ENCODE results near the gene SPRED2. TPM values are rescaled to one million over a fixed set of nuclear protein-coding genes. Genes with fewer than 3 reads are reported as not detected.

The SPRED2 gene
- polyA plus RNA-seq, 4 donors = 35.9 to 39.1 (median 37.7) TPM

DNA sequence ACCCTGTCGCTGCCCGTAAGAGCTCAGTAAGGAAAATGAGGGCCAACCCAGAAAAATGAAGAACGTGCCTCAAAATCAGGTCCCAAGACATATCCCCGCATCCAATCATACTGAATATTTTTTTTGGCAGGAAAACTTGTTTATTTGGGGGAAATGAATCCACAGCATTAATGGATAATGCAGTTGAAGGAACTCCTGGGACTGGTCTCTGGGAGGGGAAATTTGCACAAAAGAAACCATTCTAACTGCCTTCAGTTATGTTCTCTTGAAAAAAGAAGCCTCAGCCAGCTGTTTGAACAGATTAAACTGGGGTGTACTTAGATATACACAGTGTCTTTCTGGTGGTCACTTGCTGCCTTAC, 61.3 kb downstream of the SPRED2 start:
- no peak for DNase-seq (ENCODE audit: low read depth in 4 of 4, low spot score in 2 of 4)

DNA sequence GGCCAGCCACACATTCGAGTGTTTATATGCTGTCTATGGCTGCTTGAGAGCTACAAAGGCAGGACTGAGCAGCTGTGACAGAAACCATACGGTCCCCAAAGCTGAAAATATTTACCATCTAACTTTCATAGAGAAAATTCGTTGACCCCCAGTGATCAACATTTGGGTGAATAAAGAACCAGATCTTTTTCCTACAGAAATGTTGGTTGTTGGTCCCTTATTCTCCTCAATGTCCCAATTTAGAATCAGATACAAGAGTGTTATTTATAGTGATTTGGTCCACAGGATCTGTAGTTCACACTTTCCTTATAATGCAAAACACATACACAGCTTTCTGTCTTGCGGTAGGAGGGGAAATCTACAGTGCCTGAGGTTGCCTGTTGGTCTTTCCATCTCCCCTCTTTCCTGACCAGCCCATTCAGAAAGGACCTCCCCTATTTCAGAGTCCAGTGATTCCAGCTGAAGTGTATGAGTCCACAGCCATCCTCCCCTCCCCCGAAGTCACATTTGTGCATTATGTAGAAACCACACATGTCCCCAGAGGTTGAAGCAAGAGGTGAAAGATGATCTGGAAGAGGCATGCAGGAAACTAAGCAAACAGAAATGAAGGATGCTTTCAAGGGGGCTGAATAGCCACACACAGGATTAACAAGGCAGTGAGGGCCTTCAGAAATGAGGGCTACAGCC, 61.9 kb downstream of the SPRED2 start:
- DNase-seq (ENCODE audit: low read depth in 4 of 4, low spot score in 2 of 4) = no peak

DNA sequence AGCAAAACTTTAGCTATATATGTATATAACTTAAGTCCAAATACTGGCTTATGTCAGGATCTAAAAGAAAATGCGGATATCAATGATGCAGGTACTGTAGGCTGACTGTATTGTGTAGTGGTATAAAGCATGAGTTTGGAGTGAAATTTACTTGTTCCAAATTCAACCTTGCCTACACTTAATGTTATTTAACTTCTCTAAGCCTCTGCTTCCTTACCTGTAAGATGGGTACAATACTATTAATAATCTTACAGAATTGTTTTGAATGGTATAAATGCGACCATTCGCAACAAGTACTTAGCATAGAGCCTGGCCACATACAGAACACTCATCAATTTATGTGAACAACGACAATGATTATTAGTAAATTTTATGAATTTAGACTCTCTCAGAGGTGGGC, 62.4 kb downstream of the SPRED2 start:
- DNase-seq (ENCODE audit: low read depth in 4 of 4, low spot score in 2 of 4) = no peak

DNA sequence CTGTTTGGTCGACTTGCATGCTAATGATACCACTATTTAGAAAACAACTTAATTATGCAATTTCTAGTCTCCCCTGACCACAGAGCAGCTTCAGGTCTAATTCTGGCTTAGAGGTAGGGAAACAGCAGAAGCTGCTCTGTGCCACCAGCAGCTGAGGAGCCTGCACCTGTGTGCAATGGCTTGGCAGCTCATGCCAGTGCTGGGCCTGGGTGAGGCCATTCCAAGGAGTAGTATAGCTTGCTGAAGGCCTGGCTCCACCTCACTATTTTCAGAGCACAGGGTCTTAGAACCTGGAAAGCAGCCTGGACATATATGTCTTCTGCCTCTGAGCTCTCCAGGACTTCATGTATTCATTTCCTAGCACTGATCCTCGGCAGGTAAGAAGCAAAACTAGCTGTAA, 62.8 kb downstream of the SPRED2 start:
- DNase-seq (ENCODE audit: low read depth in 4 of 4, low spot score in 2 of 4) = no peak

DNA sequence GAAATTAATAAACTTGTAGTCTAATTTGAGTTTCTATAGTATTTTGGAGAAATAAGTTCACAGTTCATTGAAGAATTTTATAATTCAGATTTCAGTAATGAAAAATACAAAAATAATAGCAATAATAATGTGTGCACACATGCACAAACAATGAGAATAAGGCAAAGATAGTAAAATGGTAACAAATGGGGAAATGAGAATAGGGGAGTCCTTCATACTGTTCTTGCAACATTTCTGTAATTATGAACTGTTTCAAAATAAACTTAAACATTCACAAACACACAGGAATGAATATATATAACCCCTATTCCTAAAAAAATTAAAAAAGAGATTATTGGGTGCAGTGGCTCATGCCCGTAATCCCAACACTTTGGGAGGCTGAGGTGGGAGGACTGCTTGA, 63.9 kb downstream of the SPRED2 start:
- DNase-seq (ENCODE audit: low read depth in 4 of 4, low spot score in 2 of 4) = no peak

DNA sequence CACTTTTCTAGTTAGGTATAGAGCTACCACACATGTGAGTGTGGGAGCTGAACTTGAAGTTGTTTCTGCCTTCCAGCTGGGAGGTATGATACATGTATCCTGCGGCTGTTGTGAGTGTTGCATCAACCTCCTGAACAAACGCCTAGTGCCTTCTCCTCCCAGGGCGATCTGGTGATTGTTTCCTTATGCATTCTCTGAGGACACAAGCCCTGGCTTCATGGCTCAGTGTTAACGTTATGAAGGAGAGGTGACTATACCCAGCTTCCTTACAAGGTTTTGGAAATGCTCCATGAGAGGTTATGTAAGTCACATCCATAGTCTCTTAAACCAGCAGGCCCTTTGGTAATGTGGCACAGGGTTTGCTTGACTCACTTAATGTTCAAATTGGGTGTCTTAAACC, 64.9 kb downstream of the SPRED2 start:
- DNase-seq (ENCODE audit: low read depth in 4 of 4, low spot score in 2 of 4) = no peak

DNA sequence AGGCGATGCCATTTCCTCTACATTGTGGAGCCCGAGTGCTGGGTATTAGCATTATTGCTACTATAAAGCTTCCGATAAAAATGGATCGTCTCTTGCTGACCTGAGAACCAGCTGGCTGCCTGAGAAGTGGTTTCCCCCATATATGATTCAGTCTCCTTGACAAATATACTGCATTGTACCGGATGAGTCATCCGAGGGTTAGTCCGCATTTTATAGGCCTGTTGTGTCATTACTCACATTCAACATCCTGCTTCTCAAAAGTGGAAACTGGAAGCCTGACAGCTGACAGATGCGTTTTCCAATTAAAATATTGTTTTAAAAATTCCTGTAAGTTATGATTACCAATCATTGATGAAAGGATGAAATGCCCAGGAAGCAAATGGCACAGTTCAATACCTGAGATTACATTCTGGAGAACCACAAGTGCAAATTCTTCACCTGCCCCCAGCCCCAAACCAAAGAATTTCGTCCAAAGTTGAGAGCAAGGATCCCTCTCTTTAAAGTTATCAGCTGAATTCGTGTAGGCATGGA, 65.7 kb downstream of the SPRED2 start:
- no peak for DNase-seq (ENCODE audit: low read depth in 4 of 4, low spot score in 2 of 4)

DNA sequence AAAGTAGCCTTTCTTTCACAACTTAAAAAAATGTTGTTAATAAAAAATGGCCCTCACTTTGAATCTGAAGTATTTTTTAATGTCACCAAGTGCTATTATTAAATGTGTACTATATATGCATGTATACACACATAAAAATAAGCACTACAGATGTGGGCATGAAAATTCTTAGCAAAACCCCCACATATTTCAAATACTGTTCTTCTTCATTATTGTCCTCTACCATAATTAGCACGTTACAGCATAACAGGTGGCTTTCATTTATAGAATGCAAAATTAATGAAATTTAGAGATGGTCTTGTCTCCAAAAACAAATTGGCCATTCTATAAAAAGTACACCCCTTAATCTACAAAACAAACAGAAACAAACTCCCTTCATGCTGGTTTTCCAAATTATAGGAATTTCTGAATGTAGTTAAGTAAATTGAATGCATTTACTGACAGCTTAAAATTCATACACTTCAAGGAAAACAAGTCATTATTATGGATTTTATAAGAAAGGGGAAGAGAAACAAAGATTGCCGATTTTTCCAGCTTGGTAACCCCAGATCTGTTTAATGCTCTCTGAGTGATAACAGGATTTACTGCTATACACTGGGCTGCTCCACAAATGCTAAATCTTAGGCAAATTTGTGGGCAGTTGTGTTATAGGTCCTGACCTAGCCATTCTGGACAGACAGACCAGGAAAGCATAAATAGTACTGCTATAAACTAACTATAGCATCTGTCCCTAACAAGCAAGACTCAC, 67.2 kb downstream of the SPRED2 start:
- no peak for DNase-seq (ENCODE audit: low read depth in 4 of 4, low spot score in 2 of 4)

DNA sequence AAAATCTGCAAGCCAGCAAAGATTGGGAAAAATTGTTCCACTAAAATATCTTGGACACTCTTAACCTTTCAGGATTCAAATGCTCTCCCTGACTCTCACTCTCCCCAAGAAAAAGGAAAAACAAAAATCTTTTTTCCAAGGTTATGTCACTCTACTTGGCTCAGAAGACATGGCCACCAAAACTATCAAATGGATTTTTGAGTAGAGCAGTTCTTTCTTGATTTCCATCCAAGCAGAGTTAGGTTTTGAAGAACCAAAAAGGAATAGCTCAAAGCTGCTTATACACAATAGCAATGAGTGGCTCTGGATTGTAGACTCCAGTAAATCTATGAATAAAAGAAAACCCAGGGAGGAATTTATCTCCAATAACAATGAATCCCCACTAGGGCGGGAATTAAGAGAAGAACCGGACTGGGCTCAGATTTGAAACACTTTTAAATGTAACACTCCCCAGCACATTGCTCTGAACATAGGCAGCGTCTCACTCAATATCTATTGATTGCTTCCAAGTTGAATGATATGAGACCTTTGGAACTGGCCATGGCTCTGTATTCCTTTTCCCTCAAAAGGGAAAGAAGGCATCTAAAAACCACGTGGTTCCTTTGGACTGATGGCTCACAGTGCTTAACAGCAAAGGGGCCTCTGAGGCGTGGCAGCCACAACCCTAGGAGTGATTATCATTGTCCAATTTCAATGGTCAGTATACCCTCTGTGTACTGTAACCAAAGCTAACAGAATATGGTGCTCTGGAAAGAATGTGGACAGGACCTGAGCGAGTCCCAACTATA, 68.3 kb downstream of the SPRED2 start:
- DNase-seq (ENCODE audit: low read depth in 4 of 4, low spot score in 2 of 4) = no peak

DNA sequence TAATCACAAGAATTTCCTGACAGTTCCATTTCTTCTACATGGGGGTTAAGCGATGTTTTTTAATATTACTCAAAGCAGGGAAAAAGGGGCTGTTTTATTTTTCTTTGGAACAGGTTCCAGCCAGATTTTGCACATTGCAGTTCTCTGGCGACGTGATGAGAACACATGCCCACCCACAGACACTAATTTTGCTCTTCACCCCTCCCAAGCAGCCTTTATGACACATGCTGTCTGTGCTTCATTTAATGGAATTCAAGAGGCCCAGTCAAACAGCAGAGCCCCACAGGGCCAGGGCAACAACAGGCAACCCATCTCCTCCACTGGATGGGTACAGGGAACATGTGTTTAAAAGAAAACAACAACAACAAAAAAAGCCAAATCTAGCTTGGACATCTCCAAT, 70.8 kb downstream of the SPRED2 start:
- no peak for DNase-seq (ENCODE audit: low read depth in 4 of 4, low spot score in 2 of 4)

DNA sequence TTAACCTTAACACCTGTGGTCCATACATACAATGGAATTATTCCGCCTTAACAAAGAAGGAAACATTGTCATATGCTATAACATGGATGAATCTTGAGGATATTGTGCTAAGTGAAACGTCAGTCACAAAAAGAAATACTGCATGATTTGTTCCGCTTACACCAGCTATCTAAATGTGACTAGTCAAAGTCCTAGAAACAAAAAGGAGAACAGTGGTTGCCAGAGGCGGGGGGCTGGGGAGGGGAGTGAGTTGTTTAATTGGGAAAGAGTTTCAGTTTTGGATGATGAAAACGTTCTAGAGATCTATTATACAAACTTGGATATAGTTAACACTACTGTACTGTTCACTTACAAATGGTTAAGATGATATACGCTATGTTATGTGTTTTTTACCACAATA, 72.0 kb downstream of the SPRED2 start:
- no peak for DNase-seq (ENCODE audit: low read depth in 4 of 4, low spot score in 2 of 4)

DNA sequence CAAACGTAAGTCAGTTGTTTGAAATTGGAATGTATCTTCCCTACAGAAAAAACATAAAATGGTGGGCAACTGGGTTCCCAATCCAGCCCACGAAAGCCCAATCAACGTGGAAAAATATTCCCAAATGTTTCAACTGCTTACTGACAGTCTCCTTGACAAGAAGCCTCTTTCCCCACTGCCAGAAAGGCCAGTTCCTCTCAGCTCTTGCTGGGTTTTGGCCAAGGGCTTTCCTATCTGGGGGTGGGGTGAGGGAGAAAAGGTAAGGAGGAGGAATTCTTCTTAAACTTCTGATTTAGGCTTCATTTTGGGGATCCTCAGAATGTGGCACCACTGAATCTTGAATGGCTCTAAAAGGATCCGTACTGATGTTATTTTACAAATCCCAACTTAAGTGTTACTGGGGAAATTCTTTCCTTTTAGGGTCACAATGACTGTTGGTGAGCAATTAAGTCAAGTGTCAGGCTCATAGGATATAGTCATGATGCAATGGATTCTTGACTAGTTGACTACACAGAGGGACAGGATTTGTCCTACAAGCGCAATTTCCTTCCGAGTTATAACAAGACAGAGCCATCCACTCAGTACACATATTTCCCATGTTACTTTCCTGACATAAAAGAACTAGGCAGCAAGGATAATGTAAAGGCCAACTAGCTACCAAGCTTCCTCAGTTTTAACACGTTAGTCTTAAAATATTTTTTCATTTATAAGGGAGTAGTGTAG, 73.6 kb downstream of the SPRED2 start:
- no peak for DNase-seq (ENCODE audit: low read depth in 4 of 4, low spot score in 2 of 4)

DNA sequence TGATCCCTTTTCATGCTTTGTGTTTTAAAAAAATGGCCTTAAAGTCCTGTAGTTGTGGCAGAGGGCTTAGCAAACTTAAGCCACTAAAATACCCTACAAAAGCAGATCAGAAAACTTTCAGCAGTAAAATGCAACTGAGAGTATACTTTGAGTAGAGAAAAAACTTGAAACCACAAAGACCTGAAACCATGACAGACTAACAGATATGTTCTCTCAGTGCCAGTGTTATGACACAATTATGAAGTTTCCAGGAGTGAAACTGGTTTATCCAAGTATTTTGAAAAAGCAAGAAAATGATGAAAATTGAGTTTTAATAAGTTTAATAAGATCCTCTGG, 74.5 kb downstream of the SPRED2 start:
- DNase-seq (ENCODE audit: low read depth in 4 of 4, low spot score in 2 of 4) = no peak

DNA sequence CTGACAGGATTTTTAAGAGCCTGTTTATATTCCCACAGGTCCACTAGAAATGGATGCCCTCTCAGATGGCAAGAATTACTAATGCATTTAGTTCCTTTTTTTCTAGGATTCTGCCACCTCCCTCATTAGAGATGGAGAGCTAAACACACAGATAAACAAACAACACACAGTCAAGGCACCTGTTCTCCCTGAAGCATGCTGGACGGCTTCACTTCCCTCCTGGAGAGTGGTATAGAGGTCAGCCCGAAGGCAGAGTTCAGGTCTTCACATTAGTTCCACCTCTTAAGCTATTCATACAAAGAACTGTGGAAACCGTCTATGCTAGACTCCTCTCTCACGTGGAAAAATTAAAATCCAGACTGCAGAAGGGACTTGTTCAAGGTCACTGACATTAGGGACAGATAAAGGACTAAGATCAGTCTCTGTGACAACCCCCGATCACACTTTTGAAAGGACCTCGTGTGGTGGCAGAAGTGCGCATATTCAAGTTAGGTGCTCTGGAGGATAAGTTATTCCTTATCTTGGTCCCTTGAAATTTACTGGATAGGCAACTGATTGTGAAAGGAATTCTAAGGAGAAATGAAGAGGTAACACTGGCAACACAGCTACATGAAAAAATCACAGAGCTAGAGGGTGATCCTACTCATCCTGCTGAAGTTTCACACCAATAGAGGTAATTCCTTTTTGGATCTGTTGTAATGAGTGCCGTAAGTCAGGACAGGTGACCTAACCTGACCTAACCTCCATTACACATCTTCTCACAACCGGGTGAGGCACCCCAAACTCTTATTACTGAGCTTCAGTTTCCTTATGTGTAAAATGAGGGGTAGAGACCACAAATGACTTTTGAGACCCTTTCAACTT, 75.1 kb downstream of the SPRED2 start:
- DNase-seq (ENCODE audit: low read depth in 4 of 4, low spot score in 2 of 4) = no peak

DNA sequence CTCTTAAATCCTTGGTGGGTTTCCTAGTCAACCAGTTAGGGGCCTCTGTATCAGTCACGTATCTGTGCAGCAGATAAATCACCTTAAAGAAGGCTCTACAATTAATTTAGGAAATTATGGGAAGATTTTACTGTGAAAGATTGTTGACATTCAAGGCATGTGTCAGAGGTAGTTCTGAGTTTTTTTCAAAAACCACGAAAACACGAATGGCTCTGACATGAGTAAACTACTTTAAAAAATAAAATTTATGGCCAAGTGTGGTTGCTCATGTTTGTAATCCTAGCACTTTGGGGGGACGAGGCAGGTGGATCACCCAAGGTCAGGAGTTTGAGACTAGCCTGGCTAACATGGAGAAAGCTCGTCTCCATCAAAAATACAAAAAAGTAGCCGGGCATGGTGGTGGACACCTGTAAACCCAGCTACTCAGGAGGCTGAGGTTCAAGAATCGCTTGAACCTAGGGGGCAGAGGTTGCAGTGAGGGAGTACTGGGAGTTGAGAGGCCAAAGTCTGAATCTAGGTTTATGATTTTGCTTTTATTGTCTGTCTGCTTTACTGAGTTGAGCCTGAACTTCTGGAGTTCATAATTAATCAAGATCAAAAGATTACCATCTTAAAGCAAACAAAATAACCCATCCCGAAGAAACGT, 77.1 kb downstream of the SPRED2 start:
- DNase-seq (ENCODE audit: low read depth in 4 of 4, low spot score in 2 of 4) = no peak

DNA sequence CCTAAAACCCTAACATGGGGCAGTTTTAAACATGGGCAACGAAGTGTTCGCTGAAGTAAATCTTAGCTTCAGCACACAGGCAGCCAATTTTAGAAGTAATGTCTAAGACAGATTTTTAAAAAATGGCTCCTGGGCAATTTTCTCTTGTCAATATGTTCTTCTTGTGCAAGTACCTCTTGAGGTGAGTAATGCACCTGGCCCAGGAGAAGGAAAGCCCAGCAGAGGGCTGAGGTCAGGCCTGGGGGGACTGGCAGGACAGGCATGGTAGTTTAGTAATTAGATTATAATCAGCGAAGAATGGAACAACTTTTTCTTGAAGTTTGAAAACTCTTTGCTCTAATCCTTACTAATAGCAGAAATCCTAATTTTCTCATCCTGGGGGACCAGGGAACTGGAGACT, 77.6 kb downstream of the SPRED2 start:
- DNase-seq (ENCODE audit: low read depth in 4 of 4, low spot score in 2 of 4) = no peak

DNA sequence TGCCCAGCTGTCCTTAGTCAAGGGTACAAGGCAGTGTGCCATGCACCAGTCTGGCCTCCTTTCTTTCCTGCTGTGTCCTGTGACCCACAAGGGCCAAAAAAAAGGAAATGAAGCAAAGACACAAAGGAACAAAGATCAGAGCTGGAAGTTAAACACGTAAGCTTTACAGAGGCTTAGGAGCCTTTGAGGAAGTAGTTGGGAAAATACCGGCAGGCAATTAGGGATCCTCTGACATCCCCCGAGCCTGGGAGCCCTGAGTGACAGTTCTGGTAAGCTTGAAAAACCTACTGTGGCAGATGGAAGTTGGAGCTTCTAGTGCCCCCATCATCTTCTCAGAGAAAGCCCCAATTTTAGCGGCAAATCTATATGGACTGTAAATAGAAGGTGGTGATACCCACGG, 78.5 kb downstream of the SPRED2 start:
- no peak for DNase-seq (ENCODE audit: low read depth in 4 of 4, low spot score in 2 of 4)

DNA sequence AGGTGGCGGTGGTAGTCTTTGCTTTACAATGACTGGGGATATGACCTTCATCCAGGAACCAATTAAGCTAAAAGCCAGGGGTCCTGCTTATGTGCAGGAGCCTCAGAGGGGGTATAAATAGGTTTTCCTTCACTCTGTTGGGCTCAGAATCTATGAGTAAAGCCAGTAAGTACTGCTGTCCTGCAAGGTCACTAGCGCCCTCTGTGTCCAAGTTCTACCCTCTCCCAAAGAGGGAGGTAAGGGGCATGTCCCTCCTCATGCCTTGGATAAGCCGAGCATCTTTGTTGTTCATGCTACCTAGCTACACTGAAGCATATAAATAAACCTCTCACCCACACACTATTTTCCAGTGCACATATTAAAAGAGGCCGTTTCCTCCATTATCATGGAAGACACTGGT, 79.4 kb downstream of the SPRED2 start:
- no peak for DNase-seq (ENCODE audit: low read depth in 4 of 4, low spot score in 2 of 4)

DNA sequence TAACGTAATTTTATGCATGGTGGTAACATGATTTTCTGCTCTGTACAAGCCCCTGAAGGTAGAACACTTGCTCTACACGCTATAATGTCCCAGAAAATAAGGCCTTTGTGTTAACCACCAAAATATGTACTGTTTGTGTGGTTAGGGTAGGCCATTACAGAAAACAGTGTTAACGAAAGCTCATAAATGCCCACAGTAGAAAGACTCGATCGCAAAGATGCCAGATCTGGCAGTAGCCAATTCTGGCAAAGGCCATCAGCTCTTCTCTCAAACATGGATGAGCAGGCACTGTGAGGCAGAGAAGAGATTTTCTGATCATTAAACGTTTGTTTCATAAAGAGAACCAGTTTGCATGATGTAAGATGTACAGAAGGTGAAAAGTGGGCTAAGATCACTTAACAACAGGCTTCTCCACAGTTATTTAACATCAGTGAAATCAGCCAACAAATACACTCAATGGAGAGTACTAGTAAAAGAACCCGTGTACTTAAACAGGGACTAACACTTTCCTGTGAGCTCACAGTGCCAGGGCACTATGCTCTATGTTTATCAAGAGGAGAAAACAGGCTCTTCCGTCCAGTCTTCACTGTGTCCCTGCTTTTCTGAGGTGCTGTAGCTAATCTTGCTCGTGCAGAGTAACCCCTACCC, 80.3 kb downstream of the SPRED2 start:
- DNase-seq (ENCODE audit: low read depth in 4 of 4, low spot score in 2 of 4) = no peak
